Trophoblast cell (in vitro differentiated cells and primary cell): ENCODE data around the gene CLDN22.

ENCODE experiments used
- DNase-seq, 2 donors: peaks; one replicate each; pipeline ENCODE4 v3.0.0-alpha.2; 2016
- H2AFZ ChIP-seq: 2 replicates; pipeline ENCODE4 v1.6.1; 2013; ENCODE audit warnings: low read length, moderate library complexity, mild to moderate bottlenecking; ENCODE audit not compliant: insufficient read depth, poor library complexity
- H2AK5ac ChIP-seq: 2 replicates; pipeline ENCODE4 v1.6.1; 2013; ENCODE audit warnings: mild to moderate bottlenecking, low read length
- H2BK120ac ChIP-seq: 2 replicates; pipeline ENCODE4 v1.6.1; 2013; ENCODE audit warnings: low read length, mild to moderate bottlenecking, moderate library complexity; ENCODE audit not compliant: insufficient read depth, poor library complexity
- H2BK12ac ChIP-seq: 2 replicates; pipeline ENCODE4 v1.6.1; 2013; ENCODE audit warnings: mild to moderate bottlenecking, low read length, moderate library complexity
- H2BK5ac ChIP-seq: 2 replicates; pipeline ENCODE4 v1.6.1; 2013; ENCODE audit warnings: low read length, low read depth, moderate library complexity, mild to moderate bottlenecking; ENCODE audit not compliant: poor library complexity
- H3K14ac ChIP-seq: 2 replicates; pipeline ENCODE4 v1.6.1; 2013; ENCODE audit warnings: mild to moderate bottlenecking, low read length
- H3K18ac ChIP-seq: 2 replicates; pipeline ENCODE4 v1.6.1; 2013; ENCODE audit warnings: mild to moderate bottlenecking, low read length
- H3K23ac ChIP-seq: 2 replicates; pipeline ENCODE4 v1.6.1; 2013; ENCODE audit warnings: low read length
- H3K27ac ChIP-seq: 2 replicates; pipeline ENCODE4 v1.5.1; 2013; ENCODE audit warnings: low read depth, mild to moderate bottlenecking, inconsistent platforms, low read length, moderate library complexity
- H3K27me3 ChIP-seq: 2 replicates; pipeline ENCODE4 v1.6.1; 2013; ENCODE audit warnings: inconsistent platforms, mild to moderate bottlenecking, low read length, moderate library complexity; ENCODE audit not compliant: insufficient read depth
- H3K36me3 ChIP-seq, 2 experiments: 1 replicate in 1 of 2; 2 replicates in 1 of 2; pipeline ENCODE4 v1.6.1; 2013; ENCODE audit warnings: low read length in 2 of 2, mild to moderate bottlenecking in 2 of 2, moderate library complexity in 1 of 2; ENCODE audit not compliant: insufficient read depth in 2 of 2, control insufficient read depth in 1 of 2
- H3K4ac ChIP-seq: 2 replicates; pipeline ENCODE4 v1.6.1; 2013; ENCODE audit warnings: low read depth, mild to moderate bottlenecking, low read length, moderate library complexity
- H3K4me1 ChIP-seq, 2 experiments: 1 replicate in 1 of 2; 2 replicates in 1 of 2; pipeline ENCODE4 v1.6.1; 2013; ENCODE audit warnings: low read length in 2 of 2, mild to moderate bottlenecking in 2 of 2, moderate library complexity in 1 of 2; ENCODE audit not compliant: insufficient read depth in 2 of 2, control insufficient read depth in 1 of 2
- H3K4me2 ChIP-seq: 2 replicates; pipeline ENCODE4 v1.6.1; 2013; ENCODE audit warnings: inconsistent platforms, mild to moderate bottlenecking, low read length, moderate library complexity
- H3K4me3 ChIP-seq: 2 replicates; pipeline ENCODE4 v1.5.1; 2013; ENCODE audit warnings: mild to moderate bottlenecking, low read depth, low read length, inconsistent platforms
- H3K79me1 ChIP-seq: one replicate; pipeline ENCODE4 v1.6.1; 2013; ENCODE audit warnings: low read length
- H3K79me2 ChIP-seq: 2 replicates; pipeline ENCODE4 v1.6.1; 2013; ENCODE audit warnings: low read length, mild to moderate bottlenecking; ENCODE audit not compliant: control insufficient read depth, insufficient read depth, poor library complexity
- H3K9ac ChIP-seq: 2 replicates; pipeline ENCODE4 v1.6.1; 2013; ENCODE audit warnings: mild to moderate bottlenecking, low read length
- H3K9me3 ChIP-seq: 2 replicates; pipeline ENCODE4 v1.6.1; 2013; ENCODE audit warnings: low read depth, mild to moderate bottlenecking, control low read depth, inconsistent platforms, low read length; ENCODE audit not compliant: insufficient read depth
- H4K12ac ChIP-seq: 2 replicates; pipeline ENCODE4 v1.6.1; 2013; ENCODE audit warnings: low read depth, mild to moderate bottlenecking, low read length, moderate library complexity
- H4K8ac ChIP-seq: 2 replicates; pipeline ENCODE4 v1.6.1; 2013; ENCODE audit warnings: low read depth, mild to moderate bottlenecking, low read length, moderate library complexity
- H4K91ac ChIP-seq: one replicate; pipeline ENCODE4 v1.6.1; 2013; ENCODE audit warnings: low read depth, mild to moderate bottlenecking, low read length, moderate library complexity
- WGBS: extraction: QIAGEN DNeasy Blood & Tissue Kit; methylation state at CpG from one replicate; pipeline ENCODE4 v1.1.7; 2013; ENCODE audit warnings: missing lambda C conversion rate; ENCODE audit not compliant: insufficient read length, insufficient coverage; ENCODE audit errors: extremely low coverage; 5-methylcytosine and 5-hydroxymethylcytosine counted together

CLDN22 gene

DNA sequence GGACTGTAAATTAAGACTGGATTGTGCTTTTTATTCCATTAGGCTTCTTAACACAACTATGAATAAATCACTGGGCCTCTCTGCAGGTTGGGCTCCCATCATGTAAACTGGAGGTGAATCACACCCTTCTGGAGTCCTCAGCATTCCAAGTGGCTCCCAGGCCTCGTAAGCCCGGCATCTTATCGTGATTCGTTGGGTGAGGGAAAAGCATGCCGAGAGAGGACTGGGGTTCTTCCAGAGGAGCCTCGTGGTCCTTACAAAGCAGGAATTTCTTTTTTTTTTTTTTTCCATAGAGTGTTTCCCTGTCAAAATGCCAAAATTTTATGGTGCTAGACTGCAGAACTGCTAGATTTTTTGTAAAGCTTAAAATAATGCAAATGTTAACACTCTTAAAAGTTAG lies 20.0 kb downstream of the CLDN22 start:
- Histone ChIP-seq H2AFZ (no peak overlapping the region), H4K8ac (no peak overlapping the region), H4K91ac (no peak overlapping the region), H3K27ac (no peak overlapping the region), H3K9ac (no peak overlapping the region), H3K36me3 (peaks cover 3 to 6% of the 10 kb centered on the region in 2 experiments), H3K4ac (no peak overlapping the region), H3K79me2 (no peaks in the 10 kb centered on the region), H4K12ac (no peak overlapping the region), H2BK120ac (no peak overlapping the region), H2AK5ac (no peak overlapping the region), H3K27me3 (no peaks in the 10 kb centered on the region), H3K14ac (no peak overlapping the region), H3K4me2 (no peak overlapping the region), H3K18ac (no peak overlapping the region), H3K4me1 (peaks cover 6 to 8% of the 10 kb centered on the region in 2 experiments), H2BK12ac (no peak overlapping the region), H3K9me3 (no peaks in the 10 kb centered on the region), H3K79me1 (no peaks in the 10 kb centered on the region), H2BK5ac (no peak overlapping the region), H3K23ac (no peak overlapping the region), H3K4me3 (no peak overlapping the region)
- WGBS, result no CpG with 5 or more reads among the region's 6 CpGs
- no peak for DNase-seq

GRCh38 chr4:183299464-183299863 lies 20.6 kb downstream of the CLDN22 start:
- H3K79me2 ChIP-seq, result no peaks in the 10 kb centered on the region
- no peak overlapping the region for H3K18ac ChIP-seq
- no peak overlapping the region for H2BK12ac ChIP-seq
- H3K9ac ChIP-seq, result no peak overlapping the region
- H3K79me1 ChIP-seq, result no peaks in the 10 kb centered on the region
- H2AK5ac ChIP-seq, result no peak overlapping the region
- H3K9me3 ChIP-seq, result no peaks in the 10 kb centered on the region
- no peak overlapping the region for H3K4ac ChIP-seq
- no peak overlapping the region for H3K4me2 ChIP-seq
- H2BK5ac ChIP-seq, result no peak overlapping the region
- DNase-seq, result no peak
- H3K36me3 ChIP-seq, result peaks cover 3 to 6% of the 10 kb centered on the region in 2 experiments
- no peak overlapping the region for H3K27ac ChIP-seq
- no peak overlapping the region for H2BK120ac ChIP-seq
- no peak overlapping the region for H3K23ac ChIP-seq
- H3K4me3 ChIP-seq, result no peak overlapping the region
- no peak overlapping the region for H2AFZ ChIP-seq
- no CpG with 5 or more reads among the region's 2 CpGs for WGBS
- peaks cover 7 to 9% of the 10 kb centered on the region in 2 experiments for H3K4me1 ChIP-seq
- H3K14ac ChIP-seq, result no peak overlapping the region
- H3K27me3 ChIP-seq, result no peaks in the 10 kb centered on the region
- H4K12ac ChIP-seq, result no peak overlapping the region
- H4K8ac ChIP-seq, result no peak overlapping the region
- no peak overlapping the region for H4K91ac ChIP-seq

DNA sequence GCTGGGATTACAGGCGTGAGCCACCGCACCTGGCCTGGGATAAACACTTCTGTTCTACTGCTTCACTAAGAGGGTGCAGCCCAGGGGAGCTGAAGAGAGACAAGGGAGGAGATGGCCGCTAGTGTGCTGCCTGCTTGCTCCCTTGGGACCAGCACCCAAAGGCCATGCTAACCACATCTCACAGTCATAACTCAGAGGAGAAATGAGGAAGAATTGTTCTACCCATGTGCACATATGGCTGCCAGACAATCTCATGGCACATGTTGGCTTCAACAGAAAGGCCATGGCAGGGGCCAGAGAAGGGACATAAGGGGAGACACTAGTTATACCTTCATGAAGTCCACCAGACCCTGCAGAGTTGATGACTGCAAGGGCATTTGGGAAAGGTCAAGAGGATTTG lies 22.4 kb downstream of the CLDN22 start:
- WGBS, result no CpG with 5 or more reads among the region's 3 CpGs
- Histone ChIP-seq H2BK5ac (no peak overlapping the region), H2AK5ac (no peak overlapping the region)

DNA sequence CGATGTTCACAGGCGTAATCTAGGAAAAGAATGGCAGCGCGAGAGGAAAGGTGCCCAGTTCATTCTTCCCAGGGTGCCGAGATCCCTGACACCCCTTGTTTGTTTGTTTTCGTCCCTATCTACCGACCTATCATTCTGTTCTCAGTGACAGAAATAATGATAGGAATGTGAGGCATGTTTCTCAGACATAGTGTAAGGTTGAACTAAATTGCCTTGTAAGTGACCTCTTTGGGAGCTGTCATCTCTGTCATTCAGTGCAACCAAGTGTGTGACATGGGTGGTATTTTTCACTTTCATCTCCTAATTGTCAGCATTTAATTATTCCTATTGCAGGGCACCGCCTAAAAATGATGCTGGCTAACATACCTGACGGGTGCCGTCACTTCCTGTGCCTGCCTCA lies 24.4 kb downstream of the CLDN22 start:
- Histone ChIP-seq H4K8ac (no peak overlapping the region), H3K4me3 (no peak overlapping the region), H3K4me1 (peaks cover 7 to 9% of the 10 kb centered on the region in 2 experiments), H2BK120ac (no peak overlapping the region), H3K36me3 (peaks cover 4 to 8% of the 10 kb centered on the region in 2 experiments), H2BK12ac (no peak overlapping the region), H3K18ac (no peak overlapping the region), H3K4ac (no peak overlapping the region), H3K23ac (no peak overlapping the region), H3K4me2 (peak overlapping the region; percentile 2), H2AFZ (no peak overlapping the region), H3K9ac (no peak overlapping the region), H3K9me3 (no peaks in the 10 kb centered on the region), H3K27me3 (no peaks in the 10 kb centered on the region), H3K79me2 (no peaks in the 10 kb centered on the region), H2BK5ac (no peak overlapping the region), H3K14ac (no peak overlapping the region), H4K91ac (no peak overlapping the region), H3K79me1 (no peaks in the 10 kb centered on the region), H2AK5ac (no peak overlapping the region), H4K12ac (no peak overlapping the region), H3K27ac (no peak overlapping the region)
- no CpG with 5 or more reads among the region's 10 CpGs for WGBS
- peak; percentile 47 to 68 for DNase-seq

More for the DNA sequence above, 22.4 kb downstream of the CLDN22 start:
- Histone ChIP-seq H3K27ac (no peak overlapping the region), H3K23ac (no peak overlapping the region), H4K8ac (no peak overlapping the region), H2BK120ac (no peak overlapping the region), H3K4ac (no peak overlapping the region), H4K91ac (no peak overlapping the region), H3K18ac (no peak overlapping the region), H2AFZ (no peak overlapping the region), H3K4me1 (peaks cover 7 to 9% of the 10 kb centered on the region in 2 experiments), H3K9me3 (no peaks in the 10 kb centered on the region), H3K79me1 (no peaks in the 10 kb centered on the region), H2BK12ac (no peak overlapping the region), H3K36me3 (peaks cover 3 to 6% of the 10 kb centered on the region in 2 experiments), H3K4me2 (no peak overlapping the region), H3K79me2 (no peaks in the 10 kb centered on the region), H3K4me3 (no peak overlapping the region), H3K9ac (no peak overlapping the region), H3K14ac (no peak overlapping the region), H3K27me3 (no peaks in the 10 kb centered on the region), H4K12ac (no peak overlapping the region)
- DNase-seq, result no peak
